Lower leg skin (tissue), 3 donors: Measurements from ENCODE around the gene AOPEP.

ENCODE experiments used
- CTCF ChIP-seq, 3 donors: fragments of 450-650 bp; IDR thresholded peaks; one replicate each; pipeline ENCODE4 v1.5.1; 2016; ENCODE audit warnings: antibody characterized with exemption in 3 of 3, mild to moderate bottlenecking in 3 of 3, moderate library complexity in 2 of 3
- POLR2A ChIP-seq, 2 donors: fragments of 450-650 bp; IDR thresholded peaks; one replicate each; pipeline ENCODE4 v1.6.1; 2016 to 2017; ENCODE audit warnings: antibody characterized with exemption in 2 of 2, mild to moderate bottlenecking in 1 of 2, moderate library complexity in 1 of 2

DNA sequence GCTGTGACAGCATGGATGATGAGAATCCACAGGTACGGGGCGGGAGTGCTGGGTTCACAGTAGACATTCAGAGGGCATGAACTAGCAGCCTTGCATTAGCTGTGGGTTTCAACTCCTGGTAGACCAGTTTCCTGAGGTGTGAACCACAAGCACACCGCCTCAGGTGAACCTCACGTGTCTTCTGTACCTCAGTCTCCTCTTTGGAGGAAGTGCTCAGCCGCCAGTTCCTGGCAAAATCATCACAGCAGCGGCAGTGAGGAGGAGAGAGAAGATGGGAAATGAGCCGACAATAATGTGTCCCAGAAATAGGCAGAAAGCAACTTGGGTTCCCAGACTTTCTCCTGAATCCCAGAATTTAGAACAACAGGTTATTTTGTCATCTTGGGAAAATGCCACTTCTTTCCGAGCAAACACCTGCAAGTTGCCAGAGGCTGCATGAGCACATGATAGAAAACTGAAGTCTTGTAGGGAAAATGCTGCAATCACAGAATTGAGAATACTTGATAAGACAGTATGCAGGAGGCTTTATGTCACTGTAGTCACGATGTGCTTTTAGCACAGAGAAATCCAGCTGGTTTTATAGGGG, 258.5 kb downstream of the AOPEP start:
- TF ChIP-seq POLR2A (IDR thresholded peaks at IDR 0.05) (no peak), CTCF (IDR thresholded peaks at IDR 0.05) (no peak)
